Astrocyte (in vitro differentiated cells and primary cell): ENCODE data around the gene DCUN1D2. TPM values are rescaled to one million over a fixed set of nuclear protein-coding genes. Genes with fewer than 3 reads are reported as not detected.

Source experiments
- DNase-seq: peaks from one replicate; pipeline ENCODE4 v3.0.0-alpha.2; 2010; ENCODE audit warnings: low read depth
- FAIRE-seq: peaks from 2 replicates; lab custom pipeline; 2011; peaks lifted over from hg19 to GRCh38; lab: Jason Lieb, UNC
- H2AFZ ChIP-seq: 2 replicates; pipeline ENCODE4 v1.6.0; 2012; ENCODE audit warnings: low read depth, low read length, inconsistent platforms
- H3K27ac ChIP-seq: 2 replicates; pipeline ENCODE4 v1.5.1; 2011; ENCODE audit warnings: low read depth, low read length, inconsistent platforms
- H3K27me3 ChIP-seq: 2 replicates; pipeline ENCODE4 v1.6.0; 2011; ENCODE audit warnings: low read length, inconsistent platforms; ENCODE audit not compliant: insufficient read depth
- H3K36me3 ChIP-seq: 2 replicates; pipeline ENCODE4 v1.5.1; 2011; ENCODE audit warnings: low read length, inconsistent platforms; ENCODE audit not compliant: insufficient read depth
- H3K4me1 ChIP-seq: 2 replicates; pipeline ENCODE4 v1.5.1; 2011; ENCODE audit warnings: low read length, inconsistent platforms; ENCODE audit not compliant: insufficient read depth
- H3K4me2 ChIP-seq: 2 replicates; pipeline ENCODE4 v1.6.0; 2012; ENCODE audit warnings: low read length, inconsistent platforms
- H3K4me3 ChIP-seq: 2 replicates; pipeline ENCODE4 v1.5.1; 2011; ENCODE audit warnings: low read depth, mild to moderate bottlenecking, low read length, inconsistent platforms; ENCODE audit not compliant: insufficient read depth
- H3K79me2 ChIP-seq: 2 replicates; pipeline ENCODE4 v1.6.0; 2012; ENCODE audit warnings: mild to moderate bottlenecking, low read length, inconsistent platforms; ENCODE audit not compliant: insufficient read depth
- H3K9ac ChIP-seq: 2 replicates; pipeline ENCODE4 v1.6.0; 2012; ENCODE audit warnings: mild to moderate bottlenecking, low read length, inconsistent platforms
- H3K9me3 ChIP-seq: 2 replicates; pipeline ENCODE4 v1.5.1; 2012; ENCODE audit warnings: low read depth, mild to moderate bottlenecking, low read length, inconsistent platforms; ENCODE audit not compliant: insufficient read depth
- H4K20me1 ChIP-seq: 2 replicates; pipeline ENCODE4 v1.6.0; 2012; ENCODE audit warnings: low read length, inconsistent platforms; ENCODE audit not compliant: insufficient read depth
- H3K27ac Mint-ChIP-seq: one replicate; pipeline ENCODE4 v1.8.0; 2021; ENCODE audit warnings: mild to moderate bottlenecking, mixed read lengths; ENCODE audit not compliant: unreplicated experiment
- H3K27me3 Mint-ChIP-seq: one replicate; pipeline ENCODE4 v1.8.0; 2021; ENCODE audit warnings: low read depth, mixed read lengths; ENCODE audit not compliant: unreplicated experiment
- H3K36me3 Mint-ChIP-seq: one replicate; pipeline ENCODE4 v1.8.0; 2021; ENCODE audit warnings: low read depth, mixed read lengths; ENCODE audit not compliant: unreplicated experiment
- H3K4me1 Mint-ChIP-seq: one replicate; pipeline ENCODE4 v1.8.0; 2021; ENCODE audit warnings: low read depth, mixed read lengths; ENCODE audit not compliant: unreplicated experiment
- H3K4me3 Mint-ChIP-seq: one replicate; pipeline ENCODE4 v1.8.0; 2021; ENCODE audit warnings: mild to moderate bottlenecking, moderate library complexity, mixed read lengths; ENCODE audit not compliant: unreplicated experiment
- H3K9me3 Mint-ChIP-seq: one replicate; pipeline ENCODE4 v1.8.0; 2021; ENCODE audit warnings: mild to moderate bottlenecking, mixed read lengths; ENCODE audit not compliant: unreplicated experiment
- CTCF ChIP-seq: IDR thresholded peaks from 2 replicates; pipeline ENCODE4 v1.5.1; 2011; ENCODE audit warnings: low read depth, mild to moderate bottlenecking, inconsistent platforms, low read length, moderate library complexity; ENCODE audit not compliant: insufficient read depth
- EZH2 ChIP-seq: IDR thresholded peaks from 2 replicates; pipeline ENCODE4 v1.6.1; 2012; ENCODE audit warnings: mild to moderate bottlenecking, low read length, inconsistent platforms; ENCODE audit not compliant: insufficient read depth
- total RNA-seq: library from RNA; stranded (reverse); gene quantifications from 2 replicates; pipeline ENCODE4 v1.2.1, GENCODE V29; 2021

Gene DCUN1D2
- total RNA-seq, 1 donor from 2014 or later: 16.3 TPM

- DNase-seq (no peak), FAIRE-seq (no peak)
- H3K9me3 Mint-ChIP-seq: no peaks in the 10 kb centered on the region
- Histone ChIP-seq H3K27me3 (no peaks in the 10 kb centered on the region), H3K9me3 (no peaks in the 10 kb centered on the region), H3K79me2 (peaks cover 4% of the 10 kb centered on the region), H3K27ac (no peak overlapping the region), H3K4me1 (no peaks in the 10 kb centered on the region), H3K9ac (no peak overlapping the region), H3K4me2 (no peak overlapping the region), H4K20me1 (peaks cover 7% of the 10 kb centered on the region), H3K4me3 (no peak overlapping the region), H3K36me3 (peaks cover 25% of the 10 kb centered on the region), H2AFZ (no peak overlapping the region)
- no peaks in the 10 kb centered on the region for H3K4me1 Mint-ChIP-seq
- H3K4me3 Mint-ChIP-seq: no peak overlapping the region
- H3K27ac Mint-ChIP-seq: no peak overlapping the region
- peaks cover 20% of the 10 kb centered on the region for H3K36me3 Mint-ChIP-seq
- no peaks in the 10 kb centered on the region for H3K27me3 Mint-ChIP-seq
- TF ChIP-seq EZH2: no peak
- TF ChIP-seq CTCF: no peak
These were observed 14.6 kb downstream of the DCUN1D2 start for GRCh38 chr13:113475911-113476310.

- no peaks in the 10 kb centered on the region for H3K27me3 Mint-ChIP-seq
- no peak overlapping the region for H3K27ac Mint-ChIP-seq
- Histone ChIP-seq H3K4me1 (no peaks in the 10 kb centered on the region), H3K79me2 (peaks cover 3% of the 10 kb centered on the region), H3K4me3 (no peak overlapping the region), H4K20me1 (peaks cover 12% of the 10 kb centered on the region), H3K9me3 (no peaks in the 10 kb centered on the region), H3K27me3 (no peaks in the 10 kb centered on the region), H2AFZ (no peak overlapping the region), H3K36me3 (peaks cover 25% of the 10 kb centered on the region), H3K4me2 (no peak overlapping the region), H3K27ac (no peak overlapping the region), H3K9ac (no peak overlapping the region)
- H3K4me1 Mint-ChIP-seq: no peaks in the 10 kb centered on the region
- DNase-seq: no peak
- no peak for FAIRE-seq
- H3K36me3 Mint-ChIP-seq: peaks cover 23% of the 10 kb centered on the region
- no peak overlapping the region for H3K4me3 Mint-ChIP-seq
- no peaks in the 10 kb centered on the region for H3K9me3 Mint-ChIP-seq
- TF ChIP-seq CTCF: no peak
- TF ChIP-seq EZH2: no peak
These were observed 15.2 kb downstream of the DCUN1D2 start for GRCh38 chr13:113475280-113475679.

- TF ChIP-seq CTCF (no peak), EZH2 (no peak)
- H2AFZ ChIP-seq: no peak overlapping the region
- H3K79me2 ChIP-seq: peaks cover 7% of the 10 kb centered on the region
- no peaks in the 10 kb centered on the region for H3K9me3 Mint-ChIP-seq
- no peak for DNase-seq
- FAIRE-seq: no peak
- H3K27ac Mint-ChIP-seq: no peak overlapping the region
- H4K20me1 ChIP-seq: peaks cover 21% of the 10 kb centered on the region
- no peak overlapping the region for H3K4me3 ChIP-seq
- peaks cover 17% of the 10 kb centered on the region for H3K36me3 ChIP-seq
- no peaks in the 10 kb centered on the region for H3K27me3 Mint-ChIP-seq
- H3K4me1 Mint-ChIP-seq: no peaks in the 10 kb centered on the region
- H3K27ac ChIP-seq: no peak overlapping the region
- H3K36me3 Mint-ChIP-seq: peaks cover 20% of the 10 kb centered on the region
- H3K9me3 ChIP-seq: no peaks in the 10 kb centered on the region
- no peak overlapping the region for H3K4me3 Mint-ChIP-seq
- no peaks in the 10 kb centered on the region for H3K4me1 ChIP-seq
- H3K9ac ChIP-seq: no peak overlapping the region
- H3K27me3 ChIP-seq: no peaks in the 10 kb centered on the region
- no peak overlapping the region for H3K4me2 ChIP-seq
These were observed 16.3 kb downstream of the DCUN1D2 start for GRCh38 chr13:113474179-113474578.
